Measurements from ENCODE around the gene DPM2. TPM values are rescaled to one million over a fixed set of nuclear protein-coding genes. Genes with fewer than 3 reads are reported as not detected.
A peak's percentile ranks its signal among the peaks of the same experiment; 100 is the strongest.

Gene DPM2
- total RNA-seq, 1 experiment from 2014 or later: 41.5 TPM

DNA sequence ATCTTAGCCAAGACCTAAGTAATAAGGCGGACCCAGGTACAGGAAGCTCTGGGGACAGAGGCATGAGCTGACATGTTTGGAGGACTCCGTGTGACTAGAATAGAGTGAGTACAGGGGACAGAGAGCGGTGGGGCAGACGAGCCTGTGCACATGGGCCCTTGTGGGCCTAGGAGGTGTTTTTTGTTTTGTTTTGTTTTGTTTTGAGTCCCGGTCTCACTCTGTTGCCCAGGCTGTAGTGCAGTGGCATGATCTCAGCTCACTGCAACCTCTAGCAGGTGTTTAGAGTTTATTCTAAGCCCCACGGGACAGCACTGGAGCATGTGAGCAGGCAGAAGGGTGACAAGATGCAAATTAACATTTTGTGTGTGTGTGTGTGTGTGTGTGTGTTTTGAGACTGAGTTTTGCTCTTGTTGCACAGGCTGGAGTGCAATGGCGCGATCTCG is 46.2 kb upstream of the DPM2 start:
- intact Hi-C loops (cut with micrococcal nuclease): no loop called here
- ChIA-PET CTCF (interaction anchor here (0.6 to 1.6 kb wide), 2 partner anchors 51 to 59 kb away, joined by 4 to 7 read pairs; no protein-coding TSS in a partner anchor), POLR2A (interaction anchor here (0.7 kb wide), 1 partner anchor 114 kb away, joined by 3 read pairs; no protein-coding TSS in a partner anchor)
- Mint-ChIP-seq H3K9me3 (ENCODE audit: unreplicated experiment) (no peaks in the 10 kb centered on the region), H3K36me3 (ENCODE audit: insufficient read depth, unreplicated experiment) (peaks cover 6% of the 10 kb centered on the region), H3K4me1 (ENCODE audit: insufficient read depth, unreplicated experiment) (peaks cover 23% of the 10 kb centered on the region), H3K27ac (ENCODE audit: low read depth, unreplicated experiment) (no peak overlapping the region), H3K4me3 (ENCODE audit: unreplicated experiment) (no peak overlapping the region), H3K27me3 (ENCODE audit: insufficient read depth, unreplicated experiment) (no peaks in the 10 kb centered on the region)
- TF ChIP-seq, protein P1, sequence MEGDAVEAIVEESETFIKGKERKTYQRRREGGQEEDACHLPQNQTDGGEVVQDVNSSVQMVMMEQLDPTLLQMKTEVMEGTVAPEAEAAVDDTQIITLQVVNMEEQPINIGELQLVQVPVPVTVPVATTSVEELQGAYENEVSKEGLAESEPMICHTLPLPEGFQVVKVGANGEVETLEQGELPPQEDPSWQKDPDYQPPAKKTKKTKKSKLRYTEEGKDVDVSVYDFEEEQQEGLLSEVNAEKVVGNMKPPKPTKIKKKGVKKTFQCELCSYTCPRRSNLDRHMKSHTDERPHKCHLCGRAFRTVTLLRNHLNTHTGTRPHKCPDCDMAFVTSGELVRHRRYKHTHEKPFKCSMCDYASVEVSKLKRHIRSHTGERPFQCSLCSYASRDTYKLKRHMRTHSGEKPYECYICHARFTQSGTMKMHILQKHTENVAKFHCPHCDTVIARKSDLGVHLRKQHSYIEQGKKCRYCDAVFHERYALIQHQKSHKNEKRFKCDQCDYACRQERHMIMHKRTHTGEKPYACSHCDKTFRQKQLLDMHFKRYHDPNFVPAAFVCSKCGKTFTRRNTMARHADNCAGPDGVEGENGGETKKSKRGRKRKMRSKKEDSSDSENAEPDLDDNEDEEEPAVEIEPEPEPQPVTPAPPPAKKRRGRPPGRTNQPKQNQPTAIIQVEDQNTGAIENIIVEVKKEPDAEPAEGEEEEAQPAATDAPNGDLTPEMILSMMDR (IDR thresholded peaks at IDR 0.05; ENCODE audit: unreplicated experiment): no peak
- BruUV-seq (replicated peaks): no TSS peak
- DNase-seq (ENCODE audit: unreplicated experiment): no peak

DNA sequence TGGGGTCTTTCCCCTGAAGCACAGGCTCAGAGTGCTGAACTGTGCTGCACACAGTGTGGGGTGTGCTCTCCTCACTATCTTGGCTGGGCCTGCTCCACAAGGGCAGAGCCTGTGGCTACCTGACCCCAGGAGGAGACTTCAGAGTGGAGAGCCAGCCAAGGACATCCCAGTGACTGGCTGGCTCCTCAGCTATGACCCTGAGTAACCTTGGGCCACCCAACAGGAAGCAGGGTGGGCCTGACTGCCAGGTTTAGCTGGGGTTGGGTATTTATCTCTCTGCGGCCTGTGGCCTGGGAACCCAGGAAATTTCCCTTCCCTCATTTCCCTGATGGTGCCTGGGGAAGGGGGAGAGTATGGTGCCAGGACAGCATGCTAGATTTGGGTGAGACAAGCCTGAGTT is 45.3 kb upstream of the DPM2 start:
- no peak overlapping the region for H3K27ac Mint-ChIP-seq (ENCODE audit: low read depth, unreplicated experiment)
- intact Hi-C loops (cut with micrococcal nuclease): no loop called here
- no peak for DNase-seq (ENCODE audit: unreplicated experiment)
- CTCF ChIA-PET: interaction anchor here (0.9 to 1.8 kb wide), 2 partner anchors 39 to 52 kb away, joined by 4 to 7 read pairs; no protein-coding TSS in a partner anchor
- BruUV-seq (replicated peaks): no TSS peak
- TF ChIP-seq, protein P1 (IDR thresholded peaks at IDR 0.05; ENCODE audit: unreplicated experiment): no peak
- H3K4me1 Mint-ChIP-seq (ENCODE audit: insufficient read depth, unreplicated experiment): peaks cover 25% of the 10 kb centered on the region
- H3K27me3 Mint-ChIP-seq (ENCODE audit: insufficient read depth, unreplicated experiment): no peaks in the 10 kb centered on the region
- H3K9me3 Mint-ChIP-seq (ENCODE audit: unreplicated experiment): no peaks in the 10 kb centered on the region
- no peak overlapping the region for H3K4me3 Mint-ChIP-seq (ENCODE audit: unreplicated experiment)
- peaks cover 6% of the 10 kb centered on the region for H3K36me3 Mint-ChIP-seq (ENCODE audit: insufficient read depth, unreplicated experiment)
- POLR2A ChIA-PET: interaction anchor here (0.7 kb wide), 1 partner anchor 28 kb away, joined by 3 read pairs; no protein-coding TSS in a partner anchor

DNA sequence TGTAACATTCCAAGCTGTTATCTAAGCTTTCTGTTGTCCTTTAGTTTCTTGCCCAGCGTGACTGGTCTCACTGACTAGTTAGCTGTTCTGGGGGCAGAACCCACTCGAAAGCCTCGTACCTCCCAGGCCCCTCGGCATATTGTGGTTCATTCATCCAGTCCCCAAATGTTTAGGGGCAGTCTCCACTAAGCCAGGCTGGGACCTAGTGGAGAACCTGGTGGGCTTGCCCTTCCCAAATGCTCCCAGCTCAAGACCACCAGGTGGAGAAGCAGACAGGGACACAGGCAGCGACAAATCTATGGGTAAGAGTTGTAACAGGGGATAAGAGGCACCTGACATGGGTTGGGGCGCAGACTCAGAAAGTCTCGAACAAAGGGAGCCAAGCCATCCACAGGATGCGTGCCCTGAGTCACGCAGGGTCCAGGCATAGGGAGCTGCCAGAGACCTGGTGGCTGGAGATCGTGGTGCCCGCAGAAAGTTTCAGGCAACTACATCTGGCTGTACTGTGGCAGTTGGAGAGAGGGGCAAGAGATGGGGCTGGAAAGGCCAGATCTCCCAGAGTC is 44.0 kb upstream of the DPM2 start:
- TF ChIP-seq, protein P1 (IDR thresholded peaks at IDR 0.05; ENCODE audit: unreplicated experiment): no peak
- H3K9me3 Mint-ChIP-seq (ENCODE audit: unreplicated experiment): no peaks in the 10 kb centered on the region
- H3K4me1 Mint-ChIP-seq (ENCODE audit: insufficient read depth, unreplicated experiment): peaks cover 18% of the 10 kb centered on the region
- CTCF ChIA-PET: interaction anchor here (0.5 to 1.8 kb wide), 4 partner anchors 38 to 145 kb away, joined by 4 to 7 read pairs (median 4); no protein-coding TSS in a partner anchor
- POLR2A ChIA-PET: interaction anchor here (0.7 to 6.1 kb wide), 11 partner anchors 9 to 96 kb away, joined by 3 to 86 read pairs (median 4); partner anchors contain the start of genes NAIF1 and SLC25A25
- DNase-seq (ENCODE audit: unreplicated experiment): no peak
- no peaks in the 10 kb centered on the region for H3K27me3 Mint-ChIP-seq (ENCODE audit: insufficient read depth, unreplicated experiment)
- H3K36me3 Mint-ChIP-seq (ENCODE audit: insufficient read depth, unreplicated experiment): no peaks in the 10 kb centered on the region
- H3K27ac Mint-ChIP-seq (ENCODE audit: low read depth, unreplicated experiment): peak overlapping the region; percentile 71
- intact Hi-C loops (cut with micrococcal nuclease): no loop called here
- peak overlapping the region; percentile 89 for H3K4me3 Mint-ChIP-seq (ENCODE audit: unreplicated experiment)
- BruUV-seq (replicated peaks): no TSS peak

DNA sequence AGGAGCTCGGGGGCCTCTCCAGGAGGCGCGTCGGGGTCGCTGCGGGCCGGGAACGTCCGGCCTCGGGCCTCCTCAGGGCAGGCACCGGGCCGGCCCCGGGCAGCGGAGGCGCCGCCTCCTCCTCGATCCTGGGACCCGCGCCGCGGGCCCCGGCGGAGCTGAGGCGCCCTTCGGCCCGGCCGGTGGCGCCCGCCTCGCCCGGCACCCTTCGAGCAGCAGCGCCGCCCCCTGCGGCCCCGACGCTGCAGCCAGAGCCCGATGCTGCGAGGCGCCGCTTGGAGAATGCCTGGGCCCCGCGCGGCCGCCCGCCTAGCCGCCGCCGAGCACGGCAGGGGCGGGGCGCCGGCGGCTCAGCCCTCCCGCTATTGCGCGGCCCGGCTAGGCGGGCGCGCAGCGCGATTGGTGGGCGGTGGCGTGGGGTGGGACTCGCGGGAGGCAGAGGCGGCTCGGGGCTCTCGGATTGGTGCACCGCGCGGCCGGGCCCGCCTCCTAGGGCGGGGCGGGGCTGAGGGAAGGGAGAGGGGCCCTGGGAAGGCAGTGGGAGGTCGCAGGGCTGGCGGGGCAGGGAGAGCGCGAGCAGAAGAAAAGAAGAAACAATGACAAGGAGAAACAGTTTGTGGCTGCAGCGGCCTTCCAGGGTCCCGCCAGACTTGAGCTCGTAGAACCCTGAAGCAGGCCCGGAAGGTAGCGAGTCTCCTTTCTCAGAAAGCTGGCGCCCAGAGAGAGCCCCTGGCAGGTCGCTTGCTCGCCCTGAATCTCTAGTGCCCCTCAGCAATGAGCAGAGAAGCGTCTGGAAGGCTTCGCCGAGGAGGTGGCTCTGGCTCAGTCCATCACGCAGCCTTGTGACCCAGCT is 43.3 kb upstream of the DPM2 start, which contains the start of gene EEIG1:
EEIG1 (minus strand) TSS at position 284 of the 853 bp plus-strand sequence. CDS start 852 bp downstream, outside the sequence.
- no peaks in the 10 kb centered on the region for H3K9me3 Mint-ChIP-seq (ENCODE audit: unreplicated experiment)
- peak; percentile 89 for DNase-seq (ENCODE audit: unreplicated experiment)
- peak within 1 kb of the TSS; percentile 89 for H3K4me3 Mint-ChIP-seq (ENCODE audit: unreplicated experiment)
- TF ChIP-seq, protein P1 (IDR thresholded peaks at IDR 0.05; ENCODE audit: unreplicated experiment): no peak
- CTCF ChIA-PET: interaction anchor here (0.5 to 1.8 kb wide), 4 partner anchors 24 to 145 kb away, joined by 3 to 7 read pairs (median 4); no protein-coding TSS in a partner anchor
- H3K27me3 Mint-ChIP-seq (ENCODE audit: insufficient read depth, unreplicated experiment): no peaks in the 10 kb centered on the region
- no peaks in the 10 kb centered on the region for H3K36me3 Mint-ChIP-seq (ENCODE audit: insufficient read depth, unreplicated experiment)
- BruUV-seq (replicated peaks): no TSS peak
- POLR2A ChIA-PET: interaction anchor here (0.6 to 6.1 kb wide), 17 partner anchors 10 to 368 kb away, joined by 3 to 86 read pairs (median 4); partner anchors contain the start of genes NAIF1 and SLC25A25
- peak within 1 kb of the TSS; percentile 71 for H3K27ac Mint-ChIP-seq (ENCODE audit: low read depth, unreplicated experiment)
- intact Hi-C loops (cut with micrococcal nuclease): no loop called here
- peaks cover 17% of the 10 kb centered on the region for H3K4me1 Mint-ChIP-seq (ENCODE audit: insufficient read depth, unreplicated experiment)

Data from MCF 10A (cell line).